SK-N-MC (cell line): ENCODE measurements around the gene SKIC8.

Experiments used
- EZH2 ChIP-seq: fragments of 200-600 bp; sonication (generic); IDR thresholded peaks from one replicate; pipeline ENCODE4 v1.6.1; 2017; ENCODE audit warnings: antibody characterized with exemption
- POLR2AphosphoS5 ChIP-seq: IDR thresholded peaks from 2 replicates; pipeline ENCODE4 v1.6.1; 2012; ENCODE audit warnings: mild to moderate bottlenecking, low read depth, low read length, borderline replicate concordance

DNA sequence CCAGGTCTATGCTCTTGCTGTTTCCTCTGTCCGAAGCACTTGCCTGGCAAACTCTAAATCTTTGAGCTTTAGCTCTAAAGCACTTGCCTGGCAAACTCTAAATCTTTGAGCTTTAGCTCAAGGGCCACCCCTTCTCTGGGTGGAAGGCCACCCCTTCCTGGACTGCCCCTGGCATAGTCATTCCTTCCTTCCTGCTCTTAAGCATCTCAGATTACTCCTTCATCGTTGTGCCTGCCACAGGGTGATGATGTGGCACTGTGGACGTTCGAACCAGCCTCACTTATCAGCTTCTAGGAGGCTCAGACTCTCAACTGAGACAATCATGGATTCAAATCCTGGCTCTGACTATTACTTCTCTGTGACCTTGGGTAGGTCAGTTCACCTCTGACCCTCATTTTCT lies 30.2 kb upstream of the SKIC8 start:
- no peak for TF ChIP-seq EZH2
- no peak for TF ChIP-seq POLR2AphosphoS5
